ENCODE results near the gene ENG. TPM values are rescaled to one million over a fixed set of nuclear protein-coding genes. Genes with fewer than 3 reads are reported as not detected.

ENG gene
- total and polyA plus RNA-seq, 2 of the 8 experiments (the other 6 are each of a cell fraction or from before 2014, with no cell fraction given) = 1.8 to 4.4 TPM

GRCh38 chr9:127806871-127807270 is 47.6 kb downstream of the ENG start:
- Histone ChIP-seq H2BK12ac (ENCODE audit: low read depth, low read length) (no peak overlapping the region), H3K23me2 (ENCODE audit: low read depth, low read length) (peaks cover 10% of the 10 kb centered on the region; the same call in 1 of the 2 replicates), H3K4me1 (replicated peaks in 1 of 4; ENCODE audit: control insufficient read depth in 3 of 4, insufficient read depth in 4 of 4, low read length in 3 of 4) (peaks cover 4 to 16% (median 13%) of the 10 kb centered on the region in 4 experiments; a peak in 6 of 7 replicates), H2BK15ac (ENCODE audit: low read length) (no peak overlapping the region), H2BK120ac (replicated peaks; ENCODE audit: low read depth, low read length) (no peak overlapping the region), H2BK5ac (ENCODE audit: low read depth, low read length) (no peak overlapping the region), H4K20me1 (replicated peaks in 1 of 2; ENCODE audit: control insufficient read depth in 1 of 2, insufficient read depth in 2 of 2, low read length in 2 of 2) (peaks cover 2 to 14% of the 10 kb centered on the region in 2 experiments), H4K5ac (ENCODE audit: insufficient read length, low read depth, low read length) (no peak overlapping the region), H2AFZ (ENCODE audit: low read length) (no peak overlapping the region), H3K23ac (ENCODE audit: insufficient read length) (no peak overlapping the region), H4K91ac (replicated peaks; ENCODE audit: insufficient read length, low read length) (no peak overlapping the region), H3K79me1 (ENCODE audit: low read depth, low read length) (peaks cover 7% of the 10 kb centered on the region), H3K9ac (replicated peaks in 1 of 4; ENCODE audit: extremely low read depth in 1 of 4, low read depth in 3 of 4, low read length in 3 of 4) (no peak overlapping the region), H2BK20ac (ENCODE audit: low read length) (no peak overlapping the region), H2AK5ac (ENCODE audit: low read depth, low read length) (no peak overlapping the region), H3K4ac (replicated peaks; ENCODE audit: insufficient read length, low read depth, low read length) (no peak overlapping the region), H3K56ac (replicated peaks; ENCODE audit: insufficient read length, low read depth, low read length) (no peak overlapping the region), H3K36me3 (ENCODE audit: control insufficient read depth in 2 of 4, insufficient read depth in 4 of 4, low read length in 3 of 4) (peaks cover 4 to 11% (median 8%) of the 10 kb centered on the region in 4 experiments; a peak in 6 of 8 replicates), H3K4me3 (ENCODE audit: extremely low read depth in 1 of 4, insufficient read depth in 2 of 4, low read depth in 3 of 4, low read length in 4 of 4) (no peak overlapping the region), H3K27ac (ENCODE audit: low read depth, low read length) (no peak overlapping the region), H4K8ac (ENCODE audit: extremely low read depth, insufficient read depth, low read length) (no peak overlapping the region), H3K79me2 (ENCODE audit: control insufficient read depth in 1 of 2, insufficient read depth in 2 of 2, low read length in 2 of 2) (peaks cover 0 to 15% of the 10 kb centered on the region in 2 experiments; a peak in 2 of 4 replicates), H3K14ac (ENCODE audit: insufficient read length) (no peak overlapping the region), H3K9me3 (ENCODE audit: insufficient read depth in 2 of 2, low read depth in 1 of 2, low read length in 1 of 2) (no peaks in the 10 kb centered on the region), H3K4me2 (ENCODE audit: insufficient read depth in 1 of 2, low read depth in 2 of 2, low read length in 2 of 2) (no peak overlapping the region), H3K18ac (ENCODE audit: extremely low read depth, low read length) (no peak overlapping the region), H3K27me3 (replicated peaks in 1 of 4; ENCODE audit: control insufficient read depth in 3 of 4, extremely low read depth in 1 of 4, insufficient read depth in 3 of 4, low read length in 3 of 4) (no peaks in the 10 kb centered on the region)
- DNase-seq (ENCODE audit: low read depth in 1 of 2, low spot score in 2 of 2) = no peak
- FAIRE-seq = no peak
- POLR2A ChIA-PET (ENCODE audit: partially characterized antibody) = interaction anchor here (1.9 to 10.3 kb wide), 2 partner anchors 11 to 18 kb away, joined by 10 to 140 read pairs; partner anchors contain the start of gene CDK9
- CTCF ChIA-PET (ENCODE audit: partially characterized antibody) = interaction anchor here (1.2 to 4.4 kb wide), 8 partner anchors 13 to 115 kb away, joined by 3 to 21 read pairs (median 7); no protein-coding TSS in a partner anchor
- 94% methylated on average over 12 of the region's 14 CpGs; no CpG with 5 or more reads in 1 of the 2 experiments for WGBS, 2 experiments (ENCODE audit: extremely low coverage in 1 of 2, insufficient coverage in 1 of 2, insufficient read length in 1 of 2, insufficient replicate concordance in 2 of 2, low coverage in 1 of 2, low lambda C conversion rate in 2 of 2, missing lambda C conversion rate in 1 of 2)
- TF ChIP-seq BRCA1 (IDR thresholded peaks at IDR 0.05; ENCODE audit: low read depth, low read length) (no peak), HDAC6 (IDR thresholded peaks at IDR 0.05; ENCODE audit: low read depth, low read length) (no peak), JUND (IDR thresholded peaks at IDR 0.05; ENCODE audit: low read length) (no peak), CBX5 (IDR thresholded peaks at IDR 0.05; ENCODE audit: low read depth, low read length) (no peak), CTCF (IDR thresholded peaks at IDR 0.05; ENCODE audit: control extremely low read depth in 1 of 3, insufficient read depth in 1 of 3, low read depth in 1 of 3, low read length in 3 of 3) (no peak), CHD1 (IDR thresholded peaks at IDR 0.05; ENCODE audit: low read depth, low read length) (no peak), SP4 (IDR thresholded peaks at IDR 0.05; ENCODE audit: low read length) (no peak), RAD21 (IDR thresholded peaks at IDR 0.05 in 1 of 2, conservative IDR thresholded peaks at IDR 0.05 in 1 of 2; ENCODE audit: low read depth in 2 of 2, low read length in 2 of 2) (no peak), MAX (IDR thresholded peaks at IDR 0.05) (no peak), BACH1 (IDR thresholded peaks at IDR 0.05; ENCODE audit: low read length) (no peak), RFX5 (IDR thresholded peaks at IDR 0.05; ENCODE audit: borderline replicate concordance, low read depth, low read length) (no peak), CEBPB (IDR thresholded peaks at IDR 0.05; ENCODE audit: low read depth, low read length) (no peak)
